ENCODE data around the gene AVPI1.
A peak's percentile ranks its signal among the peaks of the same experiment; 100 is the strongest.

AVPI1 gene, protein sequence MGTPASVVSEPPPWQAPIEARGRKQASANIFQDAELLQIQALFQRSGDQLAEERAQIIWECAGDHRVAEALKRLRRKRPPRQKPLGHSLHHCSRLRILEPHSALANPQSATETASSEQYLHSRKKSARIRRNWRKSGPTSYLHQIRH

DNA sequence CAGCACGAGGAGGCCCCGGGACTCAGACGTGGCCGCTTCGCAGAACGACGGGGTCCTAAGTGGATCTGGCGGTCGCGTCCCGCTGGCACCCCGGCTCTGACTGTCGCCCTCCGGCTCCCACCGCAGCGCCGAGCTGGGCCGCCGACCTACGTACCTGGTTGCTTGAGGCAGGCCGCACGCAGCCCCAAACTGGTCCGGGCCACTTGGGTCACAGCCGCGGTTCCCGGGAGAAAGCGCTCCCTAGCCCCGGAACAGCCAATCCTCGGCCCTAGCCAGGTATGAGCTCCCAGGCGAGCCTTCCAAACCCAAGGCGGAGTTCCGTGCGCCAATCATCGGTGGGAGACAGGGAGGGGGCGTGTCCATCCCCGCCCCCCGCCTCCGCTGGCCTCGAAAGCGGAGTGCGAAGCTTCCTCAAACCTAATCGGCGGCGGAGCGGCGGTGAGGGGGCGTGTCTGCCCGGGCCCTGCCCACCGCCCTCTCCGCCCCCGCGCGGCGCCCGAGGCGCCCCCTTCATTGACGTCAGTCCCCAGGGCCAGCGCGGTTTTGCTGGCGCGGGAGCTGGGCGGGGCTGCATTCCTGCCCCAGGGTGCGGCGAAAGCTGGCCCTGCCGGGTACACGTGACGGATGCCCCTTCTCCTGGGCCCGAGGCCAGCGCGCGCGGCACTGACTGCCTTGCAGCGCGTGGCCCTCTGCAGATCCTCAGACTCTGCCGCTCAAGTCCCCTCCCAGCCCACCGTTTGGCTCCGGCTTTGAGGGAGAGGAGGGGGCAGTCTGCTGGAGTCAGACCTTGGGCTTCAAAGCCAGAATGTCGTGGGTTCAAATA lies at the start of gene AVPI1:
Gene AVPI1 (minus strand): TSS at position 280 of the 823 bp plus-strand sequence. CDS start 7,336 bp downstream, outside the sequence.
- Mint-ChIP-seq H3K4me3 (peak within 1 kb of the TSS; percentile 87 to 91 (median 89)), H3K27me3 (ENCODE audit: low read depth) (no peaks in the 10 kb centered on the region), H3K27ac (peak within 1 kb of the TSS; percentile 78 to 91 (median 83)), H3K36me3 (ENCODE audit: low read depth) (no peaks in the 10 kb centered on the region), H3K9me3 (no peaks in the 10 kb centered on the region), H3K4me1 (peaks cover 25% of the 10 kb centered on the region)
- TF ChIP-seq, protein P1, sequence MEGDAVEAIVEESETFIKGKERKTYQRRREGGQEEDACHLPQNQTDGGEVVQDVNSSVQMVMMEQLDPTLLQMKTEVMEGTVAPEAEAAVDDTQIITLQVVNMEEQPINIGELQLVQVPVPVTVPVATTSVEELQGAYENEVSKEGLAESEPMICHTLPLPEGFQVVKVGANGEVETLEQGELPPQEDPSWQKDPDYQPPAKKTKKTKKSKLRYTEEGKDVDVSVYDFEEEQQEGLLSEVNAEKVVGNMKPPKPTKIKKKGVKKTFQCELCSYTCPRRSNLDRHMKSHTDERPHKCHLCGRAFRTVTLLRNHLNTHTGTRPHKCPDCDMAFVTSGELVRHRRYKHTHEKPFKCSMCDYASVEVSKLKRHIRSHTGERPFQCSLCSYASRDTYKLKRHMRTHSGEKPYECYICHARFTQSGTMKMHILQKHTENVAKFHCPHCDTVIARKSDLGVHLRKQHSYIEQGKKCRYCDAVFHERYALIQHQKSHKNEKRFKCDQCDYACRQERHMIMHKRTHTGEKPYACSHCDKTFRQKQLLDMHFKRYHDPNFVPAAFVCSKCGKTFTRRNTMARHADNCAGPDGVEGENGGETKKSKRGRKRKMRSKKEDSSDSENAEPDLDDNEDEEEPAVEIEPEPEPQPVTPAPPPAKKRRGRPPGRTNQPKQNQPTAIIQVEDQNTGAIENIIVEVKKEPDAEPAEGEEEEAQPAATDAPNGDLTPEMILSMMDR (IDR thresholded peaks at IDR 0.05; ENCODE audit: unreplicated experiment in 3 of 3): no peak

DNA sequence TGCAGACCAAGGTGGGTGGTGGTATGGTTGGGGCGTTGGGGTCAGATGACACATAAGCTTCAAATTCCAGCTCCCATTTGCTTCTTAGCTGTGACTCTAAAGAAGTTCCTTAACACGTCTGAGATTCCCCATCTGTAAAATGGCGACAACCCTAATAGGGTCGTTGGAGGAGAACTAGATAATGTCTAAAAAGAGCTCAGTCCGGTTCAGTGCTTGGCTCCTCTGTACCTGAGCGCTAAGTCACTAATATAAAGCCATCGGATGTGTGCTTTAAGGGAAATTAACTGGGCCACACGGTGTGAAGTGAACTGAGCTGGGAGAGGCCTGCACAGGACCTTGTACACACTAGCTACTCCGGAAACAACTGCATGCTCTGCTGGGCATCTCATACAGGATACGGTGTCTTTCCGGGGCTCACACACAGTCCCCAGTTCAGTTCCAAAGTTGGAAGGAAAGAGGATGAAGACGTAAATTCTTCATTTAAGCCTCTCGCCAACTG lies 49.4 kb upstream of the AVPI1 start:
- Mint-ChIP-seq H3K9me3 (no peaks in the 10 kb centered on the region), H3K4me3 (peak overlapping the region; percentile 95 to 98 (median 95)), H3K4me1 (peaks cover 21% of the 10 kb centered on the region), H3K36me3 (ENCODE audit: low read depth) (peaks cover 13% of the 10 kb centered on the region), H3K27ac (peak overlapping the region; percentile 77 to 95 (median 79)), H3K27me3 (ENCODE audit: low read depth) (peaks cover 17% of the 10 kb centered on the region)
- TF ChIP-seq, protein P1 (IDR thresholded peaks at IDR 0.05; ENCODE audit: unreplicated experiment in 3 of 3): no peak

DNA sequence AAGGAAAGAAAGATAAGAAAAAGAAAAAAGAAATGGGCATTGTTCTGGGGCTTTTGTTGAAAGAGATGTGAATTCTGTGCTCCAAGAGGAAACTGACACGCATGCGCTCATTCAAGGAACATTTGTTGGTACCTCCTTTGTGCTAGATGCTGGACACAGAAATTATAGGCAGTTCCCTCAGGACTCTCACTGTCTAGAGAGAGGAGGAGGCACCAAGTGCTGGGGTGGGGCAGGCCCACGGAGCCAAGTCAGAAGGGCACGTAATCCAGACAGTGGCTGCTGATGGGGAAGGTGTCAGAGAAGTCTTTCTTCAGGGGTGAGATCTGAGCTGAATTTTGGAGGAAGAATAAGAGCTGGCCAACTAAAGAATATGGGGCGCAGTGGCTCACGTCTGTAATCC lies 47.0 kb upstream of the AVPI1 start:
- Mint-ChIP-seq H3K27me3 (ENCODE audit: low read depth) (peaks cover 17% of the 10 kb centered on the region), H3K9me3 (no peaks in the 10 kb centered on the region), H3K4me3 (peak overlapping the region in 2 of 3 experiments; percentile 0 to 1), H3K36me3 (ENCODE audit: low read depth) (peaks cover 6% of the 10 kb centered on the region), H3K4me1 (peaks cover 17% of the 10 kb centered on the region), H3K27ac (no peak overlapping the region)
- TF ChIP-seq, protein P1 (IDR thresholded peaks at IDR 0.05; ENCODE audit: unreplicated experiment in 3 of 3): no peak

DNA sequence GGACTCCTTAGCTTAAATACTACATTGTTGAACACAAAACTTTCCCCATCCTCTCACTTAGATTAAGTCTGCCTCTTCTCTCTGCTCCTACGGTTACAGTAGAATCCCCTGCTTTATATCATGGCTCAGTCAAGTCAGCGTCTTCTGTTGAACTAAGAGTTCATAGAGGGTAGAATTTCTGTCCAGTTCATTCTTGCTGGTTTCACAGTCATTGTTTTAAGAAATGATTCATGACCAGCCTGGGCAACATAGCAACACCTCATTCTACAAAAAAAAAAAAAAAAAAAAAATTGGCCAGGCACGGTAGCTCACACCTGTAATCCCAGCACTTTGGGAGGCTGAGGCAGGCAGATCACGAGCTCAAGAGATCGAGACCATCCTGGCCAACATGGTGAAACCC lies 46.2 kb upstream of the AVPI1 start:
- Mint-ChIP-seq H3K27me3 (ENCODE audit: low read depth) (peaks cover 17% of the 10 kb centered on the region), H3K4me1 (peaks cover 15% of the 10 kb centered on the region), H3K36me3 (ENCODE audit: low read depth) (peaks cover 6% of the 10 kb centered on the region), H3K27ac (no peak overlapping the region), H3K4me3 (no peak overlapping the region), H3K9me3 (no peaks in the 10 kb centered on the region)
- TF ChIP-seq, protein P1 (IDR thresholded peaks at IDR 0.05; ENCODE audit: unreplicated experiment in 3 of 3): no peak

DNA sequence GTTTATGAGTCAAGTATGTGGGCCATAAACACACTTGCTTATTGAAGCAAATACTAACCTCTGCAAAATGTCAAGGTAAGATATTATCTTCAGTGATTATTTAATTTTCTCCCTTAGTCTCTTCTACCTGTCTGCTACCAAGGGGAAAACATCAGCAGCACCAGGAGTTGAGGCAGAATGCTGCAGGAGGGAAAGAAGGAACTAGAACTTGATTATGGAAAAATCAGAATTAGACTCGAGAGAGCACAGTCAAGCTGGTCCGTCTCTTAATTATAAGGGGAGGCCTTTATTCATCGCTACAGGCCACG lies 45.0 kb upstream of the AVPI1 start:
- H3K9me3 Mint-ChIP-seq: no peaks in the 10 kb centered on the region
- H3K36me3 Mint-ChIP-seq (ENCODE audit: low read depth): no peaks in the 10 kb centered on the region
- TF ChIP-seq, protein P1 (IDR thresholded peaks at IDR 0.05; ENCODE audit: unreplicated experiment in 3 of 3): no peak
- no peak overlapping the region for H3K4me3 Mint-ChIP-seq
- peaks cover 5% of the 10 kb centered on the region for H3K4me1 Mint-ChIP-seq
- peaks cover 17% of the 10 kb centered on the region for H3K27me3 Mint-ChIP-seq (ENCODE audit: low read depth)
- peak overlapping the region in 1 of 3 experiments; percentile 6 for H3K27ac Mint-ChIP-seq
